ENCODE measurements around the gene NEDD4. TPM values are rescaled to one million over a fixed set of nuclear protein-coding genes. Genes with fewer than 3 reads are reported as not detected.

NEDD4 gene
- total RNA-seq, 1 experiment from 2014 or later = 18.8 TPM

GRCh38 chr15:56040081-56041035 is 46.9 kb upstream of the NEDD4 start:
- in situ Hi-C loops (cut with HindIII; ENCODE audit: low pct_unique_long_range_greater_than_20kb, low sequenced_read_pairs) = no loop called here
- Histone ChIP-seq H3K27ac (ENCODE audit: low read length) (peak overlapping the region; percentile 10; the same call in 1 of the 2 replicates), H3K27me3 (ENCODE audit: control insufficient read depth, insufficient read depth, low read length) (no peaks in the 10 kb centered on the region), H3K36me3 (ENCODE audit: control insufficient read depth, insufficient read depth, low read length) (no peaks in the 10 kb centered on the region), H3K9me3 (ENCODE audit: control insufficient read depth, insufficient read depth, low read depth, low read length) (no peaks in the 10 kb centered on the region), H3K4me1 (ENCODE audit: control insufficient read depth, insufficient read depth, low read length) (peaks cover 3% of the 10 kb centered on the region; the same call in 1 of the 2 replicates), H3K4me3 (ENCODE audit: low read depth in 2 of 2, low read length in 2 of 2) (no peak overlapping the region)
- ATAC-seq = peak; percentile 74; the same call in 1 of the 2 replicates
- intact Hi-C loops (cut with micrococcal nuclease; ENCODE audit: unreplicated experiment) = no loop called here
- POLR2A ChIA-PET = no interaction called here
- CTCF ChIA-PET = no interaction called here
- DNase-seq (ENCODE audit: low read depth, low spot score) = peak; percentile 81
- BruUV-seq (replicated peaks) = no TSS peak
- TF ChIP-seq SIN3A (IDR thresholded peaks at IDR 0.05; ENCODE audit: borderline replicate concordance, insufficient read depth, low read depth, low read length) = no peak
- TF ChIP-seq POLR2AphosphoS5 (IDR thresholded peaks at IDR 0.05; ENCODE audit: low read depth, low read length) = no peak
- TF ChIP-seq CTCF (IDR thresholded peaks at IDR 0.05) = no peak
- TF ChIP-seq REST (IDR thresholded peaks at IDR 0.05; ENCODE audit: insufficient read depth in 1 of 2, low read depth in 2 of 2, low read length in 1 of 2) = no peak
- TF ChIP-seq TCF7L2 (IDR thresholded peaks at IDR 0.05; ENCODE audit: low read depth, low read length) = no peak

GRCh38 chr15:56038707-56039106 is 45.3 kb upstream of the NEDD4 start:
- in situ Hi-C loops (cut with HindIII; ENCODE audit: low pct_unique_long_range_greater_than_20kb, low sequenced_read_pairs) = no loop called here
- Histone ChIP-seq H3K27me3 (ENCODE audit: control insufficient read depth, insufficient read depth, low read length) (no peaks in the 10 kb centered on the region), H3K36me3 (ENCODE audit: control insufficient read depth, insufficient read depth, low read length) (no peaks in the 10 kb centered on the region), H3K27ac (ENCODE audit: low read length) (no peak overlapping the region), H3K4me3 (ENCODE audit: low read depth in 2 of 2, low read length in 2 of 2) (no peak overlapping the region), H3K9me3 (ENCODE audit: control insufficient read depth, insufficient read depth, low read depth, low read length) (no peaks in the 10 kb centered on the region), H3K4me1 (ENCODE audit: control insufficient read depth, insufficient read depth, low read length) (peaks cover 3% of the 10 kb centered on the region; the same call in 1 of the 2 replicates)
- no peak for DNase-seq (ENCODE audit: low read depth, low spot score)
- CTCF ChIA-PET = no interaction called here
- no peak for ATAC-seq
- intact Hi-C loops (cut with micrococcal nuclease; ENCODE audit: unreplicated experiment) = no loop called here
- POLR2A ChIA-PET = no interaction called here
- TF ChIP-seq REST (IDR thresholded peaks at IDR 0.05; ENCODE audit: insufficient read depth in 1 of 2, low read depth in 2 of 2, low read length in 1 of 2) (no peak), SIN3A (IDR thresholded peaks at IDR 0.05; ENCODE audit: borderline replicate concordance, insufficient read depth, low read depth, low read length) (no peak), POLR2AphosphoS5 (IDR thresholded peaks at IDR 0.05; ENCODE audit: low read depth, low read length) (no peak), TCF7L2 (IDR thresholded peaks at IDR 0.05; ENCODE audit: low read depth, low read length) (no peak), CTCF (IDR thresholded peaks at IDR 0.05) (no peak)
- no TSS peak for BruUV-seq (replicated peaks)

All from Panc1 (cell line).